Fibroblast of gingiva (primary cell): ENCODE results near the gene MAP4K3.
"Not testable (repeated sequence)": the region's sequence is repeated elsewhere in the genome, so short reads cannot be mapped to it uniquely, and the experiment has no call there.

Source experiments
- DNase-seq: peaks from one replicate; pipeline ENCODE4 v3.0.0-alpha.2; 2011; ENCODE audit warnings: low read depth

MAP4K3 gene

GRCh38 chr2:39408351-39409136 lies 28.5 kb downstream of the MAP4K3 start:
- peak; percentile 14 for DNase-seq

- DNase-seq, result no peak
These were observed 29.4 kb downstream of the MAP4K3 start for GRCh38 chr2:39407516-39408296.

GRCh38 chr2:39405364-39405763 lies 31.7 kb downstream of the MAP4K3 start:
- DNase-seq, result no peak

- DNase-seq, result no peak
These were observed 33.8 kb downstream of the MAP4K3 start for GRCh38 chr2:39403311-39403710.

- no peak for DNase-seq
These were observed 35.8 kb downstream of the MAP4K3 start for GRCh38 chr2:39401319-39401718.

GRCh38 chr2:39399570-39399969 lies 37.5 kb downstream of the MAP4K3 start:
- no peak for DNase-seq

GRCh38 chr2:39395313-39395712 lies 41.8 kb downstream of the MAP4K3 start:
- DNase-seq, result no peak

GRCh38 chr2:39394516-39394961 lies 42.5 kb downstream of the MAP4K3 start:
- no peak for DNase-seq

GRCh38 chr2:39392672-39393071 lies 44.4 kb downstream of the MAP4K3 start:
- DNase-seq, result no peak

GRCh38 chr2:39390216-39390615 lies 46.9 kb downstream of the MAP4K3 start:
- DNase-seq, result no peak

- DNase-seq, result no peak
These were observed 51.0 kb downstream of the MAP4K3 start for GRCh38 chr2:39386064-39386463.

GRCh38 chr2:39385172-39385571 lies 51.9 kb downstream of the MAP4K3 start:
- no peak for DNase-seq

GRCh38 chr2:39384071-39384470 lies 53.0 kb downstream of the MAP4K3 start:
- not testable (repeated sequence) for DNase-seq

- DNase-seq, result no peak
These were observed 53.9 kb downstream of the MAP4K3 start for GRCh38 chr2:39383146-39383545.

GRCh38 chr2:39381653-39382052 lies 55.4 kb downstream of the MAP4K3 start:
- no peak for DNase-seq

- DNase-seq, result no peak
These were observed 56.4 kb downstream of the MAP4K3 start for GRCh38 chr2:39380525-39381150.

GRCh38 chr2:39379643-39380524 lies 57.2 kb downstream of the MAP4K3 start:
- peak; percentile 70 for DNase-seq

GRCh38 chr2:39378968-39379367 lies 58.1 kb downstream of the MAP4K3 start:
- DNase-seq, result no peak

- no peak for DNase-seq
These were observed 59.7 kb downstream of the MAP4K3 start for GRCh38 chr2:39377226-39377939.

- DNase-seq, result no peak
These were observed 61.2 kb downstream of the MAP4K3 start for GRCh38 chr2:39375917-39376316.

GRCh38 chr2:39373181-39373802 lies 63.8 kb downstream of the MAP4K3 start:
- DNase-seq, result no peak
